ENCODE results near the gene PLEKHH1. TPM values are rescaled to one million over a fixed set of nuclear protein-coding genes. Genes with fewer than 3 reads are reported as not detected.

Gene PLEKHH1
- total and polyA plus RNA-seq, 2 of the 8 experiments (the other 6 are each of a cell fraction or from before 2014, with no cell fraction given), result 28.3 to 33.3 TPM

GRCh38 chr14:67622675-67623074, 89.6 kb downstream of the PLEKHH1 start:
- peaks cover 0 to 3% (median 1%) of the 10 kb centered on the region in 4 experiments; a peak in 2 of 7 replicates for H3K27me3 ChIP-seq (replicated peaks in 1 of 4; ENCODE audit: control insufficient read depth in 3 of 4, extremely low read depth in 1 of 4, insufficient read depth in 3 of 4, low read length in 3 of 4)
- ChIA-PET POLR2A (ENCODE audit: partially characterized antibody) (interaction anchor here (0.7 to 1.9 kb wide), 4 partner anchors 12 to 25 kb away, joined by 3 to 8 read pairs (median 3); no protein-coding TSS in a partner anchor), CTCF (ENCODE audit: partially characterized antibody) (interaction anchor here (0.9 to 1.5 kb wide), 6 partner anchors 12 to 202 kb away, joined by 3 to 5 read pairs (median 4); partner anchors contain the start of gene PIGH)
- no peaks in the 10 kb centered on the region for H4K20me1 ChIP-seq (replicated peaks in 1 of 2; ENCODE audit: control insufficient read depth in 1 of 2, insufficient read depth in 2 of 2, low read length in 2 of 2)
- H2BK120ac ChIP-seq (replicated peaks; ENCODE audit: low read depth, low read length), result no peak overlapping the region
- peak overlapping the region; percentile 16 to 37; a peak in 3 of 4 replicates for H3K4me2 ChIP-seq (ENCODE audit: insufficient read depth in 1 of 2, low read depth in 2 of 2, low read length in 2 of 2)
- H2BK15ac ChIP-seq (ENCODE audit: low read length), result no peak overlapping the region
- no peak overlapping the region for H2BK20ac ChIP-seq (ENCODE audit: low read length)
- FAIRE-seq (no peak), DNase-seq (ENCODE audit: low read depth in 1 of 2, low spot score in 2 of 2) (no peak)
- no peak overlapping the region for H2BK5ac ChIP-seq (ENCODE audit: low read depth, low read length)
- H3K27ac ChIP-seq (ENCODE audit: low read depth, low read length), result no peak overlapping the region
- no peak overlapping the region for H2AK5ac ChIP-seq (ENCODE audit: low read depth, low read length)
- peak overlapping the region in 1 of 4 experiments; percentile 58; a peak in 1 of 7 replicates for H3K9ac ChIP-seq (replicated peaks in 1 of 4; ENCODE audit: extremely low read depth in 1 of 4, low read depth in 3 of 4, low read length in 3 of 4)
- H3K4ac ChIP-seq (replicated peaks; ENCODE audit: insufficient read length, low read depth, low read length), result no peak overlapping the region
- peaks cover 6% of the 10 kb centered on the region; the same call in 1 of the 2 replicates for H3K23me2 ChIP-seq (ENCODE audit: low read depth, low read length)
- no peak overlapping the region for H3K14ac ChIP-seq (ENCODE audit: insufficient read length)
- H3K23ac ChIP-seq (ENCODE audit: insufficient read length), result no peak overlapping the region
- no peak overlapping the region for H3K18ac ChIP-seq (ENCODE audit: extremely low read depth, low read length)
- H3K9me3 ChIP-seq (ENCODE audit: insufficient read depth in 2 of 2, low read depth in 1 of 2, low read length in 1 of 2), result no peaks in the 10 kb centered on the region
- no peak overlapping the region for H3K56ac ChIP-seq (replicated peaks; ENCODE audit: insufficient read length, low read depth, low read length)
- no peak overlapping the region for H4K91ac ChIP-seq (replicated peaks; ENCODE audit: insufficient read length, low read length)
- peaks cover 0 to 8% (median 2%) of the 10 kb centered on the region in 4 experiments; a peak in 3 of 8 replicates for H3K36me3 ChIP-seq (ENCODE audit: control insufficient read depth in 2 of 4, insufficient read depth in 4 of 4, low read length in 3 of 4)
- H2BK12ac ChIP-seq (ENCODE audit: low read depth, low read length), result no peak overlapping the region
- WGBS, 2 experiments (ENCODE audit: extremely low coverage in 1 of 2, insufficient coverage in 1 of 2, insufficient read length in 1 of 2, insufficient replicate concordance in 2 of 2, low coverage in 1 of 2, low lambda C conversion rate in 2 of 2, missing lambda C conversion rate in 1 of 2), result 70% methylated on average over 4 of the region's 4 CpGs; no CpG with 5 or more reads in 1 of the 2 experiments
- no peaks in the 10 kb centered on the region for H3K79me1 ChIP-seq (ENCODE audit: low read depth, low read length)
- peaks cover 0 to 6% (median 5%) of the 10 kb centered on the region in 4 experiments; a peak in 5 of 7 replicates for H3K4me1 ChIP-seq (replicated peaks in 1 of 4; ENCODE audit: control insufficient read depth in 3 of 4, insufficient read depth in 4 of 4, low read length in 3 of 4)
- H3K79me2 ChIP-seq (ENCODE audit: control insufficient read depth in 1 of 2, insufficient read depth in 2 of 2, low read length in 2 of 2), result no peaks in the 10 kb centered on the region
- H3K4me3 ChIP-seq (ENCODE audit: extremely low read depth in 1 of 4, insufficient read depth in 2 of 4, low read depth in 3 of 4, low read length in 4 of 4), result peak overlapping the region in 1 of 4 experiments; percentile 33; a peak in 1 of 8 replicates
- H2AFZ ChIP-seq (ENCODE audit: low read length), result no peak overlapping the region
- no peak overlapping the region for H4K5ac ChIP-seq (ENCODE audit: insufficient read length, low read depth, low read length)
- no peak overlapping the region for H4K8ac ChIP-seq (ENCODE audit: extremely low read depth, insufficient read depth, low read length)
- TF ChIP-seq KDM1A (IDR thresholded peaks at IDR 0.05; ENCODE audit: borderline replicate concordance, low read length), result no peak
- TF ChIP-seq MAX (IDR thresholded peaks at IDR 0.05), result no peak
- no peak for TF ChIP-seq JUN (IDR thresholded peaks at IDR 0.05; ENCODE audit: low read depth, low read length)
- no peak for TF ChIP-seq SIX5 (IDR thresholded peaks at IDR 0.05; ENCODE audit: low read depth, low read length)
- TF ChIP-seq CBX8 (IDR thresholded peaks at IDR 0.05; ENCODE audit: borderline replicate concordance, low read depth, low read length), result no peak
- no peak for TF ChIP-seq BACH1 (IDR thresholded peaks at IDR 0.05; ENCODE audit: low read length)
- peak; percentile 88 for TF ChIP-seq SP1 (IDR thresholded peaks at IDR 0.05; ENCODE audit: low read depth, low read length)
- TF ChIP-seq POLR2A (IDR thresholded peaks at IDR 0.05; ENCODE audit: control extremely low read depth in 1 of 2, low read depth in 2 of 2, low read length in 2 of 2), result peak in 1 of 2 experiments; percentile 24; a peak in 1 of 3 replicates
- TF ChIP-seq SIN3A (conservative IDR thresholded peaks at IDR 0.05 in 1 of 2, IDR thresholded peaks at IDR 0.05 in 1 of 2; ENCODE audit: low read depth in 1 of 2, low read length in 2 of 2), result peak; percentile 63 to 92; a peak in 2 of 4 replicates
- TF ChIP-seq CBX5 (IDR thresholded peaks at IDR 0.05; ENCODE audit: low read depth, low read length), result no peak
- TF ChIP-seq CHD2 (IDR thresholded peaks at IDR 0.05; ENCODE audit: low read length), result no peak
- TF ChIP-seq CEBPB (IDR thresholded peaks at IDR 0.05; ENCODE audit: low read depth, low read length), result no peak
- no peak for TF ChIP-seq SUZ12 (IDR thresholded peaks at IDR 0.05; ENCODE audit: low read length)
- TF ChIP-seq TBP (IDR thresholded peaks at IDR 0.05; ENCODE audit: low read depth, low read length), result no peak
